GM23338 (cell line): ENCODE data around the gene PTPRC. TPM values are rescaled to one million over a fixed set of nuclear protein-coding genes. Genes with fewer than 3 reads are reported as not detected.

Source experiments
- ATAC-seq: fragments of 200-7000 bp; cut with Tn5 transposase; 3 replicates; pipeline ENCODE4 v1.9.1; 2020
- DNase-seq: peaks from one replicate; pipeline ENCODE4 v3.0.0-alpha.2; 2015; ENCODE audit warnings: low spot score
- H2AFZ ChIP-seq: fragments of 200-600 bp; sonication (generic); 2 replicates; pipeline ENCODE4 v1.8.0; 2016; ENCODE audit warnings: antibody characterized with exemption, mild to moderate bottlenecking, moderate library complexity
- H3F3A ChIP-seq: fragments of 200-600 bp; sonication (generic); replicated peaks from 2 replicates; pipeline ENCODE4 v1.8.0; 2017; ENCODE audit warnings: antibody characterized with exemption, mixed run types, low read depth
- H3K27ac ChIP-seq: fragments of 200-600 bp; sonication (generic); 2 replicates; pipeline ENCODE4 v1.6.1; 2016; ENCODE audit warnings: low read depth
- H3K27me3 ChIP-seq: fragments of 200-600 bp; sonication (generic); 2 replicates; pipeline ENCODE4 v1.8.0; 2016; ENCODE audit warnings: mild to moderate bottlenecking, mixed run types, moderate library complexity; ENCODE audit not compliant: insufficient read depth
- H3K36me3 ChIP-seq: fragments of 200-600 bp; sonication (generic); 2 replicates; pipeline ENCODE4 v1.8.0; 2016; ENCODE audit warnings: mild to moderate bottlenecking; ENCODE audit not compliant: insufficient read depth
- H3K4me1 ChIP-seq: fragments of 200-600 bp; sonication (generic); 2 replicates; pipeline ENCODE4 v1.8.0; 2016; ENCODE audit warnings: mild to moderate bottlenecking, moderate library complexity; ENCODE audit not compliant: insufficient read depth
- H3K4me2 ChIP-seq: fragments of 200-600 bp; sonication (generic); 2 replicates; pipeline ENCODE4 v1.7.1; 2017; ENCODE audit warnings: mixed run types
- H3K4me3 ChIP-seq: fragments of 200-600 bp; sonication (generic); 2 replicates; pipeline ENCODE4 v1.6.1; 2016; ENCODE audit warnings: mixed run types
- H3K79me2 ChIP-seq: fragments of 200-600 bp; sonication (generic); replicated peaks from 2 replicates; pipeline ENCODE4 v1.8.0; 2017; ENCODE audit warnings: mild to moderate bottlenecking; ENCODE audit not compliant: insufficient read depth
- H3K9me2 ChIP-seq: fragments of 200-600 bp; sonication (generic); 2 replicates; pipeline ENCODE4 v1.8.0; 2017; ENCODE audit not compliant: insufficient read depth
- H4K20me1 ChIP-seq: fragments of 200-600 bp; sonication (generic); replicated peaks from 2 replicates; pipeline ENCODE4 v1.8.0; 2017; ENCODE audit warnings: mild to moderate bottlenecking; ENCODE audit not compliant: insufficient read depth
- H3K27ac Mint-ChIP-seq: 2 replicates; pipeline ENCODE4 v1.8.0; 2020; ENCODE audit warnings: inconsistent platforms, mild to moderate bottlenecking, moderate library complexity, mixed read lengths
- H3K27me3 Mint-ChIP-seq: 3 replicates; pipeline ENCODE4 v1.8.0; 2022; ENCODE audit warnings: low read depth, mild to moderate bottlenecking, moderate library complexity, mixed read lengths, inconsistent platforms; ENCODE audit not compliant: insufficient read depth, poor library complexity
- H3K36me3 Mint-ChIP-seq: 3 replicates; pipeline ENCODE4 v1.8.0; 2021; ENCODE audit warnings: low read depth, mild to moderate bottlenecking, inconsistent platforms, moderate library complexity, mixed read lengths
- H3K4me1 Mint-ChIP-seq: 3 replicates; pipeline ENCODE4 v1.8.0; 2020; ENCODE audit warnings: mild to moderate bottlenecking, inconsistent platforms, mixed read lengths
- H3K4me3 Mint-ChIP-seq: 3 replicates; pipeline ENCODE4 v1.8.0; 2021; ENCODE audit warnings: moderate library complexity, mild to moderate bottlenecking, inconsistent platforms, mixed read lengths
- H3K9me3 Mint-ChIP-seq: 3 replicates; pipeline ENCODE4 v1.8.0; 2020; ENCODE audit warnings: moderate library complexity, mild to moderate bottlenecking, inconsistent platforms, mixed read lengths
- CREB1 ChIP-seq: fragments of 250-450 bp; sonication (Bioruptor Pico); IDR thresholded peaks from 2 replicates; pipeline ENCODE4 v1.5.0; 2020; ENCODE audit warnings: low read depth, mild to moderate bottlenecking, moderate library complexity
- EZH2 ChIP-seq: fragments of 200-600 bp; sonication (generic); IDR thresholded peaks from one replicate; pipeline ENCODE4 v1.8.0; 2017; ENCODE audit warnings: antibody characterized with exemption, mild to moderate bottlenecking, low read depth; ENCODE audit not compliant: unreplicated experiment
- EZH2phosphoT487 ChIP-seq: fragments of 200-600 bp; sonication (generic); IDR thresholded peaks from one replicate; pipeline ENCODE4 v1.8.1; 2018; ENCODE audit warnings: antibody characterized with exemption; ENCODE audit not compliant: unreplicated experiment
- POLR2AphosphoS5 ChIP-seq: IDR thresholded peaks from 2 replicates; pipeline ENCODE4 v1.6.1; 2016; ENCODE audit warnings: antibody characterized with exemption, low read depth
- polyA plus RNA-seq: library from polyadenylated mRNA; unstranded; fragments of >200 nt; fragmentation: Nextera tagmentation; extraction: Ambion mirVana; gene quantifications from 2 replicates; pipeline ENCODE4 v1.2.1, GENCODE V29; 2016
- total RNA-seq: library from RNA; depleted of rRNA; stranded (reverse); fragments of >200 nt; shearing (Covaris generic); gene quantifications from 2 replicates; pipeline ENCODE4 v1.2.3, GENCODE V29; 2014
- TF ChIP-seq, protein P1 (sequence below): fragments of 250-450 bp; sonication (Bioruptor Pico); IDR thresholded peaks from 2 replicates; pipeline ENCODE4 v1.5.0; 2020; ENCODE audit warnings: mild to moderate bottlenecking, moderate library complexity
- TF ChIP-seq, protein P2 (sequence below): IDR thresholded peaks from 2 replicates; pipeline ENCODE4 v1.6.1; 2016; ENCODE audit warnings: antibody characterized with exemption

Gene PTPRC
- total and polyA plus RNA-seq, 2 experiments from 2014 or later, result 0.10 to 0.52 TPM

GRCh38 chr1:198632007-198632406, 6.8 kb upstream of the PTPRC start (continued):
- TF ChIP-seq, protein P1, sequence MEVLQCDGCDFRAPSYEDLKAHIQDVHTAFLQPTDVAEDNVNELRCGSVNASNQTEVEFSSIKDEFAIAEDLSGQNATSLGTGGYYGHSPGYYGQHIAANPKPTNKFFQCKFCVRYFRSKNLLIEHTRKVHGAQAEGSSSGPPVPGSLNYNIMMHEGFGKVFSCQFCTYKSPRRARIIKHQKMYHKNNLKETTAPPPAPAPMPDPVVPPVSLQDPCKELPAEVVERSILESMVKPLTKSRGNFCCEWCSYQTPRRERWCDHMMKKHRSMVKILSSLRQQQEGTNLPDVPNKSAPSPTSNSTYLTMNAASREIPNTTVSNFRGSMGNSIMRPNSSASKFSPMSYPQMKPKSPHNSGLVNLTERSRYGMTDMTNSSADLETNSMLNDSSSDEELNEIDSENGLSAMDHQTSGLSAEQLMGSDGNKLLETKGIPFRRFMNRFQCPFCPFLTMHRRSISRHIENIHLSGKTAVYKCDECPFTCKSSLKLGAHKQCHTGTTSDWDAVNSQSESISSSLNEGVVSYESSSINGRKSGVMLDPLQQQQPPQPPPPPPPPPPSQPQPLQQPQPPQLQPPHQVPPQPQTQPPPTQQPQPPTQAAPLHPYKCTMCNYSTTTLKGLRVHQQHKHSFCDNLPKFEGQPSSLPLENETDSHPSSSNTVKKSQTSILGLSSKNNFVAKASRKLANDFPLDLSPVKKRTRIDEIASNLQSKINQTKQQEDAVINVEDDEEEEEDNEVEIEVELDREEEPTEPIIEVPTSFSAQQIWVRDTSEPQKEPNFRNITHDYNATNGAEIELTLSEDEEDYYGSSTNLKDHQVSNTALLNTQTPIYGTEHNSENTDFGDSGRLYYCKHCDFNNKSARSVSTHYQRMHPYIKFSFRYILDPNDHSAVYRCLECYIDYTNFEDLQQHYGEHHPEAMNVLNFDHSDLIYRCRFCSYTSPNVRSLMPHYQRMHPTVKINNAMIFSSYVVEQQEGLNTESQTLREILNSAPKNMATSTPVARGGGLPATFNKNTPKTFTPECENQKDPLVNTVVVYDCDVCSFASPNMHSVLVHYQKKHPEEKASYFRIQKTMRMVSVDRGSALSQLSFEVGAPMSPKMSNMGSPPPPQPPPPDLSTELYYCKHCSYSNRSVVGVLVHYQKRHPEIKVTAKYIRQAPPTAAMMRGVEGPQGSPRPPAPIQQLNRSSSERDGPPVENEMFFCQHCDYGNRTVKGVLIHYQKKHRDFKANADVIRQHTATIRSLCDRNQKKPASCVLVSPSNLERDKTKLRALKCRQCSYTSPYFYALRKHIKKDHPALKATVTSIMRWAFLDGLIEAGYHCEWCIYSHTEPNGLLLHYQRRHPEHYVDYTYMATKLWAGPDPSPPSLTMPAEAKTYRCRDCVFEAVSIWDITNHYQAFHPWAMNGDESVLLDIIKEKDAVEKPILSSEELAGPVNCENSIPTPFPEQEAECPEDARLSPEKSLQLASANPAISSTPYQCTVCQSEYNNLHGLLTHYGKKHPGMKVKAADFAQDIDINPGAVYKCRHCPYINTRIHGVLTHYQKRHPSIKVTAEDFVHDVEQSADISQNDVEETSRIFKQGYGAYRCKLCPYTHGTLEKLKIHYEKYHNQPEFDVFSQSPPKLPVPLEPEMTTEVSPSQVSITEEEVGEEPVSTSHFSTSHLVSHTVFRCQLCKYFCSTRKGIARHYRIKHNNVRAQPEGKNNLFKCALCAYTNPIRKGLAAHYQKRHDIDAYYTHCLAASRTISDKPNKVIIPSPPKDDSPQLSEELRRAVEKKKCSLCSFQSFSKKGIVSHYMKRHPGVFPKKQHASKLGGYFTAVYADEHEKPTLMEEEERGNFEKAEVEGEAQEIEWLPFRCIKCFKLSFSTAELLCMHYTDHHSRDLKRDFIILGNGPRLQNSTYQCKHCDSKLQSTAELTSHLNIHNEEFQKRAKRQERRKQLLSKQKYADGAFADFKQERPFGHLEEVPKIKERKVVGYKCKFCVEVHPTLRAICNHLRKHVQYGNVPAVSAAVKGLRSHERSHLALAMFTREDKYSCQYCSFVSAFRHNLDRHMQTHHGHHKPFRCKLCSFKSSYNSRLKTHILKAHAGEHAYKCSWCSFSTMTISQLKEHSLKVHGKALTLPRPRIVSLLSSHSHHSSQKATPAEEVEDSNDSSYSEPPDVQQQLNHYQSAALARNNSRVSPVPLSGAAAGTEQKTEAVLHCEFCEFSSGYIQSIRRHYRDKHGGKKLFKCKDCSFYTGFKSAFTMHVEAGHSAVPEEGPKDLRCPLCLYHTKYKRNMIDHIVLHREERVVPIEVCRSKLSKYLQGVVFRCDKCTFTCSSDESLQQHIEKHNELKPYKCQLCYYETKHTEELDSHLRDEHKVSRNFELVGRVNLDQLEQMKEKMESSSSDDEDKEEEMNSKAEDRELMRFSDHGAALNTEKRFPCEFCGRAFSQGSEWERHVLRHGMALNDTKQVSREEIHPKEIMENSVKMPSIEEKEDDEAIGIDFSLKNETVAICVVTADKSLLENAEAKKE (CRISPR knock-in tag), result no peak
- TF ChIP-seq POLR2AphosphoS5 (no peak), CREB1 (no peak), EZH2 (no peak)

DNA sequence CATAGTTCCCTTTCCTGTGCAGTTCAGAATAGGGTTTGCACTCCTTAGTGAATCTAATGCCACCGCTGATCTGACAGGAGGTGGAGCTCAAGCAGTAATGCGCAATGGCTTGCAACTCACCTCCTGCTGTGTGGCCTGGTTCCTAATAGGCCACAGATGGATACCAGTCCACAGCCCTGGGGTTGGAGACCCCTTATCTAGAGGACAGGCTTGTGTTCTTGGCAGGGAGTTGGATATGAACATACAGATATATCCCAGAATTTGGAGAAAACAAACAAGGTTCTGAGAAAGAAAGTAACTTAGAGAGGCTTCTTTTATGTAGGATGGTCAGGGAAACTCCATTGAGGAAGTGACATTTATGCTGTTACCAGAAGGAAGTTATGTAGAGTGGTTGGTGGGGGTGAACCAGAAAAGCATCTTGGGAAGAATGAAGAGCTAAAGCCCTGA, 5.1 kb upstream of the PTPRC start:
- TF ChIP-seq, protein P2, sequence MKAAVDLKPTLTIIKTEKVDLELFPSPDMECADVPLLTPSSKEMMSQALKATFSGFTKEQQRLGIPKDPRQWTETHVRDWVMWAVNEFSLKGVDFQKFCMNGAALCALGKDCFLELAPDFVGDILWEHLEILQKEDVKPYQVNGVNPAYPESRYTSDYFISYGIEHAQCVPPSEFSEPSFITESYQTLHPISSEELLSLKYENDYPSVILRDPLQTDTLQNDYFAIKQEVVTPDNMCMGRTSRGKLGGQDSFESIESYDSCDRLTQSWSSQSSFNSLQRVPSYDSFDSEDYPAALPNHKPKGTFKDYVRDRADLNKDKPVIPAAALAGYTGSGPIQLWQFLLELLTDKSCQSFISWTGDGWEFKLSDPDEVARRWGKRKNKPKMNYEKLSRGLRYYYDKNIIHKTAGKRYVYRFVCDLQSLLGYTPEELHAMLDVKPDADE, result no peak
- no peak for TF ChIP-seq EZH2phosphoT487
- H2AFZ ChIP-seq, result no peak overlapping the region

More for the DNA sequence above, 5.1 kb upstream of the PTPRC start:
- Mint-ChIP-seq H3K4me1 (no peaks in the 10 kb centered on the region), H3K27me3 (no peaks in the 10 kb centered on the region), H3K36me3 (no peaks in the 10 kb centered on the region), H3K4me3 (no peak overlapping the region), H3K27ac (no peak overlapping the region), H3K9me3 (no peaks in the 10 kb centered on the region)
- Histone ChIP-seq H3F3A (no peaks in the 10 kb centered on the region), H3K27me3 (no peaks in the 10 kb centered on the region), H3K4me3 (no peak overlapping the region), H3K79me2 (no peaks in the 10 kb centered on the region), H3K27ac (no peak overlapping the region), H3K9me2 (0 out of 2 replicates have a peak, but pooled peaks cover 3% of the 10 kb centered on the region), H3K4me2 (no peak overlapping the region), H4K20me1 (no peaks in the 10 kb centered on the region), H3K36me3 (no peaks in the 10 kb centered on the region), H3K4me1 (no peaks in the 10 kb centered on the region)
- no peak for ATAC-seq
- no peak for DNase-seq
